Liver (tissue), 3 donors: ENCODE measurements around the gene AMPD3.

ENCODE experiments used
- EGR1 ChIP-seq, 2 donors: IDR thresholded peaks; 2 replicates each; pipeline ENCODE4 v1.6.1; 2016 to 2018; ENCODE audit warnings: antibody characterized with exemption in 2 of 2, low read depth in 2 of 2
- RXRA ChIP-seq, 2 donors: IDR thresholded peaks; 2 replicates each; pipeline ENCODE4 v1.6.1; 2017 to 2018; ENCODE audit warnings: antibody characterized with exemption in 2 of 2, mild to moderate bottlenecking in 1 of 2
- SP1 ChIP-seq: IDR thresholded peaks from 2 replicates; pipeline ENCODE4 v1.6.1; 2018; ENCODE audit warnings: antibody characterized with exemption, mild to moderate bottlenecking
- TF ChIP-seq, protein P1 (sequence below): IDR thresholded peaks from 2 replicates; pipeline ENCODE4 v1.6.1; 2016; ENCODE audit warnings: antibody characterized with exemption
- TF ChIP-seq, protein P2 (sequence below): fragments of 150-350 bp; IDR thresholded peaks from 2 replicates; pipeline ENCODE4 v1.5.1; 2017; ENCODE audit warnings: improper control_type of control experiment, low read depth, low read length; ENCODE audit not compliant: missing input control
- TF ChIP-seq, protein P3 (sequence below): IDR thresholded peaks from 2 replicates; pipeline ENCODE4 v1.6.1; 2016; ENCODE audit warnings: antibody characterized with exemption
- donor health status: healthy.
- donor health status: healthy.

DNA sequence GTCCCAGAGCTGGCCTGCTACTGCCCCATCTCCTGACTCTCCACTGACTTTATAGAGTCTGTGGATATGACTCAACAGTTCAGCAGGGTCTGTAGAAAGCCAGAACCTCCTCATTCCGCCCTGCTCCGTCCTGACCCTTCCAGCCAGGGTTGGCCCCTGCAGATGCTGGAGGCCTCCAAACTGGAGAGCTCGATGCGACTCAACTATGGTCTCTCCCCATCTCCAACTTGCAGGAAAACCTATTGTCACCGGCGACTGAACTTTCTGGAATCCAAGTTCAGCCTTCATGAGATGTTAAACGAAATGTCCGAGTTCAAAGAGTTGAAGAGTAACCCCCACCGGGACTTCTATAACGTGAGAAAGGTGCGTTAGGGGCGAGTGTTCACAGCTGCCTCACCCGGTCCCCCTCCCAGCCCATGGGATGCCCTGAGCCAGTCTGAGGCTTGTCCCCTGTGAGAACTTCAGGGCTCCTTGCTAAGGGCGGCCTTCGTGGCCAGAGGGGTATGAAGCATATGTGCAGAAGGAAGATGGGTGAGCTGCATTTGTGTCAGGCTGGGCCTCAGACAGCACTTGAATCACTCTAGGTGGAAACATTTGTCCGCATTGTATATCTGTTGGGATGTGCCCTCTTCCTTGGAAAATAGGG is 32.1 kb downstream of the AMPD3 start:
- TF ChIP-seq, protein P1, sequence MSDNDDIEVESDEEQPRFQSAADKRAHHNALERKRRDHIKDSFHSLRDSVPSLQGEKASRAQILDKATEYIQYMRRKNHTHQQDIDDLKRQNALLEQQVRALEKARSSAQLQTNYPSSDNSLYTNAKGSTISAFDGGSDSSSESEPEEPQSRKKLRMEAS = no peak
- TF ChIP-seq, protein P2, sequence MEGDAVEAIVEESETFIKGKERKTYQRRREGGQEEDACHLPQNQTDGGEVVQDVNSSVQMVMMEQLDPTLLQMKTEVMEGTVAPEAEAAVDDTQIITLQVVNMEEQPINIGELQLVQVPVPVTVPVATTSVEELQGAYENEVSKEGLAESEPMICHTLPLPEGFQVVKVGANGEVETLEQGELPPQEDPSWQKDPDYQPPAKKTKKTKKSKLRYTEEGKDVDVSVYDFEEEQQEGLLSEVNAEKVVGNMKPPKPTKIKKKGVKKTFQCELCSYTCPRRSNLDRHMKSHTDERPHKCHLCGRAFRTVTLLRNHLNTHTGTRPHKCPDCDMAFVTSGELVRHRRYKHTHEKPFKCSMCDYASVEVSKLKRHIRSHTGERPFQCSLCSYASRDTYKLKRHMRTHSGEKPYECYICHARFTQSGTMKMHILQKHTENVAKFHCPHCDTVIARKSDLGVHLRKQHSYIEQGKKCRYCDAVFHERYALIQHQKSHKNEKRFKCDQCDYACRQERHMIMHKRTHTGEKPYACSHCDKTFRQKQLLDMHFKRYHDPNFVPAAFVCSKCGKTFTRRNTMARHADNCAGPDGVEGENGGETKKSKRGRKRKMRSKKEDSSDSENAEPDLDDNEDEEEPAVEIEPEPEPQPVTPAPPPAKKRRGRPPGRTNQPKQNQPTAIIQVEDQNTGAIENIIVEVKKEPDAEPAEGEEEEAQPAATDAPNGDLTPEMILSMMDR = no peak
- no peak for TF ChIP-seq EGR1 (IDR thresholded peaks at IDR 0.05; ENCODE audit: low read depth in 2 of 2)
- TF ChIP-seq SP1 = no peak
- TF ChIP-seq RXRA (IDR thresholded peaks at IDR 0.05) = no peak
- TF ChIP-seq, protein P3, sequence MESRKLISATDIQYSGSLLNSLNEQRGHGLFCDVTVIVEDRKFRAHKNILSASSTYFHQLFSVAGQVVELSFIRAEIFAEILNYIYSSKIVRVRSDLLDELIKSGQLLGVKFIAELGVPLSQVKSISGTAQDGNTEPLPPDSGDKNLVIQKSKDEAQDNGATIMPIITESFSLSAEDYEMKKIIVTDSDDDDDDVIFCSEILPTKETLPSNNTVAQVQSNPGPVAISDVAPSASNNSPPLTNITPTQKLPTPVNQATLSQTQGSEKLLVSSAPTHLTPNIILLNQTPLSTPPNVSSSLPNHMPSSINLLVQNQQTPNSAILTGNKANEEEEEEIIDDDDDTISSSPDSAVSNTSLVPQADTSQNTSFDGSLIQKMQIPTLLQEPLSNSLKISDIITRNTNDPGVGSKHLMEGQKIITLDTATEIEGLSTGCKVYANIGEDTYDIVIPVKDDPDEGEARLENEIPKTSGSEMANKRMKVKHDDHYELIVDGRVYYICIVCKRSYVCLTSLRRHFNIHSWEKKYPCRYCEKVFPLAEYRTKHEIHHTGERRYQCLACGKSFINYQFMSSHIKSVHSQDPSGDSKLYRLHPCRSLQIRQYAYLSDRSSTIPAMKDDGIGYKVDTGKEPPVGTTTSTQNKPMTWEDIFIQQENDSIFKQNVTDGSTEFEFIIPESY = no peak
